Right renal pelvis (tissue), 4 donors: Measurements from ENCODE around the gene PDE4B. TPM values are rescaled to one million over a fixed set of nuclear protein-coding genes. Genes with fewer than 3 reads are reported as not detected.
"Not testable (repeated sequence)": the region's sequence is repeated elsewhere in the genome, so short reads cannot be mapped to it uniquely, and the experiment has no call there.

Experiments
- DNase-seq, 4 donors: peaks; one replicate each; pipeline ENCODE4 v3.0.0-alpha.2; 2013; ENCODE audit warnings: low read depth in 4 of 4, low spot score in 3 of 4, missing footprints in 1 of 4
- polyA plus RNA-seq, 4 donors: library from polyadenylated mRNA; unstranded; fragments of 120-200 nt; gene quantifications; one replicate each; pipeline ENCODE4 v1.2.1, GENCODE V29; 2013; ENCODE audit not compliant: insufficient read length in 4 of 4

The PDE4B gene
- polyA plus RNA-seq, 4 donors: 7.7 to 10.3 (median 9.0) TPM

DNA sequence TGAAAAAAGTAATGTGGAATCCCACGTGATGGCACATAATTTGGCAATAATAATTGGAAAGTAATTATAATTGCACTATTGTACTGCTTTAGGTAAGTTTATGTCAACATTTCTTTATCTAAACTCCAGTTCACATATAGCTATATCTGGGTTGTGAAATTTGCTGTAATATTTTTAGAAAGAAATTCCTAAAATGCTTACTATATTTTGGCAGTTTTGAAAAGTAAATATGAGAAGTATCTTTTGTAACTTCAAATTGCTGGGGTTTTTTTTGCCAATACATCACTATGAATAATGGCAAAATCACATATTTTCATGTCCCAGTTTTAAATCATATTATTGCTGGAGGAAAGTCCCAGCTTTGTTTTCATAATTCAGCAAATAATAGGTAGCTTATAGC is 197.5 kb downstream of the PDE4B start:
- DNase-seq: no peak

DNA sequence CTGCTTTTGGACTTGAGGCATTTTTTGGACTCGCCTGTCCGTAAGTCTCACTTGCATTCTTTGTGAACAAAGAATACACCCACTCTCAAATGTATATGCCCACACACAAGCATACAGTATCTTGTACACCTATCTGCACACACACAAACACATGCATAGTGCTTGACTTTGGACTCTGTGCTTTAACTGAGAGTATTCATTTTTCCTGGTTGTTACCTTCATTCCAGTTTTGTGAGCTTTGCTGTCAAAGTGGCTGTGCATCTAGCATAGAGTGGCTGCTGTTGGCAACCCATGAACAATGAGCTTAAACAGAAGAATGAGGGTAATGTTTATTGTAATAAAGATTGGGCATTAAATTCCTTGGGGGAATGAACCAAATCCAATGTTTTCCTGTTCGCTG is 199.0 kb downstream of the PDE4B start:
- DNase-seq: no peak

DNA sequence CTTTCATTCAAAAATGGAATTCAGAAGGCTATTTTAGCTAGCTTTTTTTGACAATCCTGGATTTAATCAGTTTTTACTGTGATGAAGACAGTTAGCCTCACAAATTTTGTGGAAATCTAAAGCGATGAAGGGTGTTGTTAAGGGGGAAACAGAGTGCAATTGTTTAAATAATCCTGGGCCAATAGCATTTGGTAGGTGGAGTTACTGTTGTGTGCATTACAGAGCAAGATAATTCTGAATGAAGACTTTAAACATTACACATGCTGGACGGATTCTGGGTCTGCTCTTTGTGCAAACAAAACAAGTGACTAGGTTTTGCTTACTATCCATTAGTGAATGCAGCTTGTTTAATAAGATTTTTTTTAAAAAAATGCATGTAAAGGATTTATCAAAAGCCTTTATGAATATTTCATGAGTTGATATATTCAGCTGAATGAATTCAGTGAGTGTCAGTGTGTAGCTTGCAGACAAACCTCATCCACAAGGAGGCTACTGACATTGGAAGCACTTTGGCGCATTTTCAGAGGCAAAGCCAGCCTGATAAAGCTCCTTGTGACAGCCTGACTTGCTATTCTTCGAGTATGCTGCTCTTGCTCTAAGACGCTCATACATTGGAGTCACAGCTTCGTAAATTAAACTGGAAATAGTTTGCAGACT is 199.6 kb downstream of the PDE4B start:
- no peak for DNase-seq

DNA sequence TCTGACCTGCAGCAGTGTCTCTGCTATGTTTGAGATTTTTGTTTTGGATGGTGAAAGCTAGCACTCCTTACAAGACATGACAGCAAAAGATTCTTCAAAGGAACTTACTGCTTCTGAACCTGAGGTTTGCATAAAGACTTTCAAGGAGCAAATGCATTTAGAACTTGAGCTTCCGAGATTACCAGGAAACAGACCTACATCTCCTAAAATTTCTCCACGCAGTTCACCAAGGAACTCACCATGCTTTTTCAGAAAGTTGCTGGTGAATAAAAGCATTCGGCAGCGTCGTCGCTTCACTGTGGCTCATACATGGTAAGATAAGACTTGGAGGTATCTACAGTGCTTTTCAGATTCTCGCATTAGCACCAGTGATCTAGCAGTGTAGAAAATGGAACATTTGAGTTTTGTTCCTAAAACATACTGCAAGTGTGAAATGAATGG is 200.2 kb downstream of the PDE4B start:
- DNase-seq: no peak

DNA sequence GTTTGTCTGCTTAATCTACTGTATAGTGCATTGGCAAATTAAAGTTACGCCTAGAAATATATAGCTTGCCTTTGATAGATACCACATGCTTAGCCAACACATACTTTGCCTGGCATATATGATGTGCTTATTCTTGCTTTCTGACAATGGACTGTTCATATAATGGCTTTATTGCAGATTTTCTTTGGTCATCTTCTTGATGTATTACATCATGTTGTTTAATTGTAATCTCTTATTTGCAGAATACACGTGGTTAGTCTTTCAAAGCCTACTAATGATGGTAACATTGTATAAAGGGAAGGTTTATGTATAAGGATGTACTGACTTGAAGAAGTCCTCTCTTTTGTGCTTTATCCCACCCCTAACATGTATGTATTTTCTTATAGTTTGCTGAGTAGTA is 201.5 kb downstream of the PDE4B start:
- no peak for DNase-seq

DNA sequence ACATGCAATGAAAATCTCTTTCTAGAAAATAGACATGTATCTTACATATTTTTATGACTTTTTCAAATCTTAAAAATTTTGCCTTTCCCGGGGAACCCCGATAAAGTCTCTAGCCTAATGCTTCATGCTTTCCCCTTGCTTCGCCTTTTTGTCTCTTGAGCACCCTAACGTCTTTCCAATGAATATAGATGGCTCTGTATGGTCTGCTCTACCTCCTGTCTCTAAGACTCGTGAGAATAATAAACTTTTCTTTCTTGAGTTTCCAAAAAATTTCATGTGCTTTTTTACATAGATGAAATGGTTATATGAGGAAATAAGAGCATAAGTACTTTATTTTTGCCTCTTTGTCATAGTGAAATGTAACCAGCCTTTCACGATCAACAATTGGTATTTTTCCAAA is 202.6 kb downstream of the PDE4B start:
- DNase-seq: no peak

DNA sequence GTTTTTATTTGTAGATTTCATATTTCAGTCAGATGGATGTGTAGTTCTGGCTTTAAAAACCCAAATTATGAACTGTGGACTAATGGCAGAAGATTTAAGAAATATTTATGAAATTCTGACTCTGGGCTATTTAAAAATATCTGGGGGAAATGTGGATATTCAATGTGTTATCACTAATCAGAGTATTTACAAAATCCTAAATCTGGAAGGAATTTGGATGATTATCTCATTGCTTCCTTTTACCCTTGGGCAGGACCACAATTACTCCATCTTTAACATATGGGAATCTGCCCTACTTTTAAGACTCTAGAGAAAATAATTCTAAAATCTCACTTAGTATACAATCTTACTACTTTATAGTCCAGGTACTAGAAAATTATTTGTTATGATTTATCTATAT is 203.2 kb downstream of the PDE4B start:
- DNase-seq: no peak

DNA sequence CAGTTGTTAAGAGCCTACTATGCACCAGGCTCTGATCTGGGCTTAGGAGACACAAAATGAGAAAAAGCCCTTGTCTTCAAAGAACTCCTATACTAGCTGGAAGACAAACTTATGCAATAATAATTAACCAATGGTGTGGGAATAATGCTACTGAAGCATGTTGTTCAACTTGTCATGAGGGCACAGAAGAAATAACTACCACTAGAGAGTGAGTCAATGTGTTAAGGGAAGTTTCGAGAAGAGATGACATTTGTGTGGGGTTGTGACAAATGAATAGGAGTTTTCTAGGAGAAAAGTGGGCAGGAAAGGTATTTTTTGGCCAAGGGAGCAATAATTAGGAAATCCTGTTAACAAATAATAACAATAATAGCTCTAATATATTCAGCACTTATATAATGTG is 205.0 kb downstream of the PDE4B start:
- no peak for DNase-seq

DNA sequence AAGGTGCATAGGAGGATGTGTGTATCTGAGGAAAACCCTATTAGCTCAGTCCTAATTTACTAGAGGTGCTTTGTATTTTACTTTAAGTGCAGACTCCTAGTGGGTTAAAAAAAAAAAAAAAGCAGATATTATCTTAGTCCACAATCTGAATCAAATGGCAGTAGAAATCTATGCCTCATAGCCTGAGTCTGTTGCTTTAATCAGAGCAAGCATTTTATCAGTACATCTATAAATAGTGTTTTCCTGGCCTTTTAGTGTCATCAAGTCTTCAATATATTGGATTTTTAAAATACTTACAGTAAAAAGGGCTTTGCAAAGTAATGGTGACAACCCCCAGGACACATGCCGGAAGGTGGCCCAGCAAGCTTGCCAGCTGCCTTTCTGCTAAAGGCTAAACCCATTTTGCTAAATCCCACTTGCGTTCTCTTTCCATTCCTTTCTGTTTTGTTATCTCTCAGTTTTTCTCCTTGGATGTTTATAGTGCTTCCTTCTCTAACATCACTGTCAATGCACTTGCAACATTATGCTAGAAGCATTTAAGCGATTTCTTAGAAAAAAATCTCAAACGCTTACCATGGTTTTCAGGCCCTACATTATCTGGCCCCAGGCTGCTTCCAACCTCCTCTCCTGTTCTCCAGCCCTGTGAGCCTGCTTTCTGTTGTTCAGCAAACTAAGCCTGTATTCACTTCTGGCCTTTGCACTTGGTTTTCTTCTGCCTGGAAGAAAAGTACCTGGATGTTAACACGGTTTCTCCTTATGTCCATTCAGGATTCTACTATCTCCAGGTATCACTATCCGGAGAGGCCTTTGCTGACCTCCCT is 206.3 kb downstream of the PDE4B start:
- DNase-seq: no peak

DNA sequence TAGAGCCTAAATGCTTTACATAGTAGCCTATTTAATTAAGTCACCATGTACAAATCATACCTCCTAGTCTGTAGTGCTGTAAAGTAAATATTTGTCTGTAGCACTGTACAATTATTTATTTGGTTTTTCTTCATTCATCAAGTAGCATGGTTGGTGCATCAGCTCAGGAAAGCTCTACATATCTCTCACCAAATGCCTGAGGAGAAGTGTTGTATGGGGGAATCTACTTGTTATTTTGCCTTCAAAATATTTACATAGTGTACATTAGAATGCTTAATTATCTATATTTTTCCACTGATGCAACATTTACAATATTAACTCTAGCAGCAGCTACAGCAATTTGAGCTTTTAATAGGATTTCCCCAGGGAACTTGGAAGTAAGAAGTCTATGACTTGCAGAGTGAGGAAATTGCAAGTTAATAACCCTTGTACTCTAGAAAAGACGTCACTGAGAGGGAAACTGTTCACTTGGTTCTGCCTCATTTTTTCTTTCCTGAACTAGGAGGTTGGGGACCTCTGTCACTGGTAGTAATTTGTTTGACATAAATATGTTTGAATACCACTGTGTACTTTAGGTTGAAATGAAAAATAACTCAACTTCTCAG is 207.4 kb downstream of the PDE4B start:
- DNase-seq: no peak

DNA sequence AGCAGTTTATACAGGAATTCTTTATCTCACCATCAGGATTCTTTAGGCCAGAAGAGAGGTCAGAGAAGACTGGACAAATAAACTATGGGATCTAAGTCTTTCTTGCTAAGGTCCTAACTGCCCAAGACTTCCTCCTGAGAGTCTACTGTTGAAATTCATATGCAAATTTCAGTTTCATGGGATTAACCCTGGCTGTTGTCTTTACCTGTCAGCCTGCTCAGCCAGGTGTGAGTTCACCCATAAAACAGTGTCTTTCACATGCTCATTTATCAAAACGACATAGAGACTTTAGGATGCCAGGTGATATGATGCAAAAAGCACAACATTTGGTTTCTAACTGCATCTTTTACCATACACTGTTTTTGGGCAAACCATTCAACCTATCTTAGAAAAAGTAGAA is 211.0 kb downstream of the PDE4B start:
- no peak for DNase-seq

DNA sequence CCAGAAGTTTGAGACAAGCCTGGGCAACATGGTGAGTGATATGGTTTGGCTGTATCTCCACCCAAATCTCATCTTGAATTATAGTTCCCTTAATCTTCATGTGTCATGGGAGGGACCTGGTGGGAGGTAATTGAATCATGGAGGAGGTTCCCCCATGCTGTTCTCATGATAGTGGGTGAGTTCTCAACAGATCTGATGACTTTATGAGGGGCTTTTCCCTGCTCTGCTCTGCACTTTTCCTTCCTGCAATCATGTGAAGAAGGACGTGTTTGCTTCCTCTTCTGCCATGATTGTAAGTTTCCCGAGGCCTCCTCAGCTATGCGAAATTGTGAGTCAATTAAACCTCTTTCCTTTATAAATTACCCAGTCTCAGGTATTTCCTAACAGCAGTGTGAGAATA is 213.8 kb downstream of the PDE4B start:
- not testable (repeated sequence) for DNase-seq

DNA sequence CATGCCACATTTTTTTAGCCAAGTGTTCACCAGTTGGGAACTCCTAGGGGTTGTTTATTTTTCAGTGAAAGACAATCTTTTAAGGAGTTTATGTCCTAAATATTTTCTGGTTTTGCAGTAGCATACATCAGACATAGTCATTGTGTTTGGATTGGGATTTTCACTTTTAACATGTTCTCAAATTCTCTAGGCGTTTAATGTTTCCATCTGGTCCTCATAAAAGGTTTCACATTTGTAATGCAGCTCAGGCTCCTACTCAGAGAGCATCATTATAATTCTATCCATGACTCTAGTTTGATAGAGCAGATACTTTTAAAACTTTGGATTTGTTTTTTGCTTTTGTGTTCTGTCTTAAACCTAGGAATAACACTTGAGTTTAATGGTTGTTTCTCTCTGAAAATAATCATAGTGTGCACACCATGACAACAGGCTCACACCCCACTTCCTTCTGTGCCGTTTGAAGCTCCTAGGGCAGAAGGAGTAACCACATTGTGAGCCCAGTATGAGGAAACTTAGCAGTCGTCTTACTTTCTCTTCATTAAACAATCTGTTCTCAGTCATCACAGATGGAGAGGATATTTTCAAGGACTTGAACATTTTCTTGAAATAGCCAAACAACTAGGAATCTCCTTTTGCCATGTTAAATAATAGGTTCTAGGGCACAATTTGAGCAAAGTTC is 219.6 kb downstream of the PDE4B start:
- no peak for DNase-seq

DNA sequence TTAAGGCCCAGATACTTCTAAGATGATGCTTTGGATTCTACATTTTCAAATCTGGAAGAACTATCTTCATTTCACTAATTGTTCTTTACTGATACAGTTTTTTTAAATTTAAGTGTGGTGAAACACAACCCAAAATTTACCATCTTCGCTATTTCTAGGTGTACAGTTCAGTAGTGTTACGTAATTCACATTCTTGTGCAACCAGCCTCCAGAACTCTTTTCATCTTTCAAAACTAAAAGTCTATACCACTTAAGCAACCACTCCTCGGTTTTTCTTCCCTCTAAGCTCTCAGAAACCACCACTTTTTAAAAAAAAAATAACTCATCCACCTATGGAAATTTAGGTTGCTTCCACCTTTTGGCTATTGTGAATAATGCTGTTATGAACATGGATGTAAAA is 220.7 kb downstream of the PDE4B start:
- DNase-seq: no peak

DNA sequence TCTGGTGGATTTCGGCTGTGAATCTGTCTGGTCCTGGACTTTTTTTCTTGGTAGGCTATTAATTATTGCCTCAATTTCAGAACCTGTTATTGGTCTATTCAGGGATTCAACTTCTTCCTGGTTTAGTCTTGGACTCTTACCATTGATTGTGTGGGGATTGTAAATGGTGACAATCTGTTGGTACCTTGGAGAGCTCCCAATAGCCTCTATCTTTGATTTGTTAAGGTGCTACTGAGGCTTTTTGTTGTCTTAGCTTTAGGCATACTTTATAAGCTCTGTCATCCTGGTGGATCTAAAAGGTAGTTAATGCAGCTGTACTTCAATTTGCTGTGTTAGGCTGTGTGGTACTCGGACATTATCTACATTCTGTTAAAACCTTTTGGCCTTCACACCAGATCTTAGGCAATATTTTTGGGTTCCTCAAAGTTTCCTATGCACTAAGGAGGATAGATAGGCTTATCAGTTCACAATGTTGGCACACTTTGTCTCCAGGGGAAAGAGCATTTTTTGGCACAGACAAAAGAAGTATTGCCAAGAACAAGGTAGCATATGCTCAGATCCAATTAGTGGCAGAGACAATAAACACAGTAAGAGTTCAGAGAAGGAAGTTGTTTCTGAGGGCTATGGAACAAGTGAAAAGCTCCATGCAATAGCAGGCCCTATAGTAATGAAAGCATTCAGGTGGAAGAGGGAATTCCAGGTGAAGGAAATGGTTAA is 230.4 kb downstream of the PDE4B start:
- peak in 2 of 4 donors; percentile 7 to 12 for DNase-seq

DNA sequence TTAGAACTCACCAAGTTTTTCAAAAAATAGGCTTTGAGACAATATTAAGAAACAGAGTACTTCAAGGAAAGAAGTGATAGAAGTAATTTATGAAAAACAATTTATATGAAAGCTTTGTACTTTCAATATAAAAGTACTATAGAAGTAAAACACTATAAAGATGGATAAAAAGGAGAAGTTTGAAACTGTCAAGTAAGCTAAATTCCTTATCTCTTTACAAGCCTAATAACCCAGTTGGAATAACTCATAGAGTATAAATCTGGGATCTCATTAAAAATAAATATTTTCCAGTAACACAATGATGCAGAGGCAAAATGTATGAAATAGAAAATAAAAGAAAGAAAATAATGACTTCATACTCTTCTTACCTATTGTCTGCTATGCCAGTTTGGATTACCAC is 232.5 kb downstream of the PDE4B start:
- DNase-seq: no peak

DNA sequence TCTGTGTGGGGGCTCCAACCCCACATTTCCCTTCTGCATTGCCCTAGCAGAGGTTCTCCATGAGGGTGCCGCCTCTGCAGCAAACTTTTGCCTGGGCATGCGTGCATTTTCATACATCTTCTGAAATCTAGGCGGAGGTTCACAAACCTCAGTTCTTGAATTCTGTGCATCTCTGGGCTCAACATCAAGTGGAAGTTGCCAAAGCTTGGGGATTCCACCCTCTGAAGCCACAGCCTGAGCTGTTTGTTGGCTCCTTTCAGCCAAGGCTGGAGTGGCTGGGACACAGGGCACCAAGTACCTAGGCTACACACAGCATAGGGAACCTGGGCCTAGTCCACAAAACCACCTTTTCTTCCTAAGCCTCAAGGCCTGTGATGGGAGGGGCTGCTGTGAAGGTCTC is 235.3 kb downstream of the PDE4B start:
- DNase-seq: no peak

DNA sequence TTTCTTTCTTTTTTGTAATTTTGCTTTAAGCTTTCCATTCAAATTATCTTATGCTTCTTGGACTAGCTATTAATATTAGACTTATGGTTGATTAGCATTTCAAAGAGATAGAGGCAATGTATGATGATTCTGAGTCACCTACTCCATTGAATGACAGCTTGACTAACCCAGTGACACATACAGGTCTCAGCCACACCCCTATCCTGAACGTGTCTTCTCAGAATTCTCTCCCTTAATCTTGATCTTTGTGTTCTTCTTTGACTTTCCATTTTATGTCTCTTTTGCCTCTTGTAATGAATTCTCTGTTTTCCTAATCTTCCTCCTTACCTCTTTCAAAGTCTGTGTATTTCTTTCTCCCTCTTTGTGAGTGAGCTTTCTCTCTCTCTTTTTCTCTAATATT is 241.1 kb downstream of the PDE4B start:
- no peak for DNase-seq

DNA sequence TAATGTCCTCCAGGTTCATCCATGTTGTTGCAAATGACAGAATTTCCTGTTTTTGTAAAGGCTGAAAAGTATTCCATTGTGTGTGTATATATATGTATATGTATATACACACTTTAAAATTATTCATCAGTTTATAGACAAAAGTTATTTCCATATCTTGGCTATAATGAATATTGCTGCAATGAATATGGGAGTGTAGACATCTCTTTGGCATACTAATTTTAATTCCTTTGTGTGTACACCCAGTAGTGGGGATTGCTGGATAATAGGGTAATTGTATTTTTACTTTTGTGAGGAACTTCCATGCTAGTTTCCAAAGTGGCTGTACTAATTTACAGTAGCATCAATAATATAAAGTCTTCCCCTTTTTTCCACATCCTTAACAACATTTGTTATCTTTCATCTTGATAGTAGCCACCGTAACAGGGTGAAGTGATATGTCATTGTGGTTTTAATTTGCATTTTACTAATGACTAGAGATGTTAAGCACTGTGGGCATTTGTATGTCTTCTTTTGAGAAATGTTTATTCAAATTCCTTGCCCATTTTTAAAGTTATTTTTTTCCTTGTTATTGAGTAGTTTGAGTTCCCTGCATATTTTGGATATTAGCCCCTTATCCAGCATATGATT is 243.0 kb downstream of the PDE4B start:
- no peak for DNase-seq

DNA sequence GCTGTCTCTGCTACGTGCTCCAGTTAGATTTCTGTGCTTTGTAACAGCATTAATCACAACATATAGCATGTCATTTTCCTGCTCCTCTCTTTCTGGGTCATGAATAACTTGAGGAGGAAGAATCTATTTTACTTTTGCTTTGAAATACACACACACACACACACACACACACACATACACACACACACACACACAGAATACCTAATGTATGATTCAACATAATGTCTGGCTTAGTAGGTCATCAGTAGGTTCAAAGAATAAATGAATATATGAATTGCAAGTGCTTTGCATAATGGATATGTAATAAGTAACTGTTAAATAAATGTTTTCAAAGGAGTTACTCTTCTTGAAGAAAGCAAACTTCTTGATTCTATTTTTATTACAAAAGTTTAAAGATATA is 249.0 kb downstream of the PDE4B start:
- no peak for DNase-seq
